MM.1S (cell line): ENCODE results near the gene CADPS.

ENCODE experiments used
- DNase-seq: peaks from one replicate; pipeline ENCODE4 v3.0.0-alpha.2; 2015
- H2AFZ ChIP-seq: fragments of 300-600 bp; sonication (generic); 2 replicates; pipeline ENCODE4 v1.6.0; 2016; ENCODE audit warnings: antibody characterized with exemption, low read length
- H3F3A ChIP-seq: fragments of 300-600 bp; sonication (generic); 2 replicates; pipeline ENCODE4 v1.6.1; 2016; ENCODE audit warnings: mild to moderate bottlenecking, antibody characterized with exemption, low read length, moderate library complexity, mixed read lengths; ENCODE audit not compliant: insufficient read depth
- H3K27ac ChIP-seq: fragments of 300-600 bp; sonication (generic); 2 replicates; pipeline ENCODE4 v1.5.1; 2016; ENCODE audit warnings: mild to moderate bottlenecking, low read length
- H3K27me3 ChIP-seq: fragments of 300-600 bp; sonication (generic); replicated peaks from 2 replicates; pipeline ENCODE4 v1.6.0; 2016; ENCODE audit warnings: low read length; ENCODE audit not compliant: insufficient read depth
- H3K36me3 ChIP-seq: fragments of 300-600 bp; sonication (generic); replicated peaks from 2 replicates; pipeline ENCODE4 v1.6.1; 2016; ENCODE audit warnings: mild to moderate bottlenecking, low read length, mixed read lengths; ENCODE audit not compliant: insufficient read depth
- H3K4me1 ChIP-seq: fragments of 300-600 bp; sonication (generic); 2 replicates; pipeline ENCODE4 v1.6.1; 2016; ENCODE audit warnings: low read length, mixed read lengths
- H3K4me2 ChIP-seq: fragments of 300-600 bp; sonication (generic); 2 replicates; pipeline ENCODE4 v1.6.0; 2016; ENCODE audit warnings: low read depth, low read length
- H3K4me3 ChIP-seq: fragments of 300-600 bp; sonication (generic); 2 replicates; pipeline ENCODE4 v1.5.1; 2016; ENCODE audit warnings: low read length, mixed read lengths
- H3K79me2 ChIP-seq: fragments of 300-600 bp; sonication (generic); 2 replicates; pipeline ENCODE4 v1.6.1; 2016; ENCODE audit warnings: mixed run types, low read length, mixed read lengths
- H3K9ac ChIP-seq: fragments of 300-600 bp; sonication (generic); 2 replicates; pipeline ENCODE4 v1.6.1; 2016; ENCODE audit warnings: low read length, mixed read lengths
- H3K9me2 ChIP-seq: fragments of 300-600 bp; sonication (generic); replicated peaks from 2 replicates; pipeline ENCODE4 v1.6.1; 2016; ENCODE audit warnings: mild to moderate bottlenecking, low read length, mixed read lengths; ENCODE audit not compliant: insufficient read depth
- H3K9me3 ChIP-seq: fragments of 300-600 bp; sonication (generic); replicated peaks from 2 replicates; pipeline ENCODE4 v1.6.1; 2016; ENCODE audit warnings: mild to moderate bottlenecking, low read length, mixed read lengths; ENCODE audit not compliant: insufficient read depth
- H4K20me1 ChIP-seq: fragments of 300-600 bp; sonication (generic); 2 replicates; pipeline ENCODE4 v1.6.1; 2016; ENCODE audit warnings: mild to moderate bottlenecking, low read length, moderate library complexity, mixed read lengths; ENCODE audit not compliant: insufficient read depth
- EZH2 ChIP-seq: fragments of 300-600 bp; sonication (generic); optimal IDR thresholded peaks from 2 replicates; pipeline ENCODE3; 2017; ENCODE audit warnings: low read depth, mild to moderate bottlenecking, antibody characterized with exemption, low read length, mixed read lengths
- EZH2phosphoT487 ChIP-seq: fragments of 300-600 bp; sonication (generic); IDR thresholded peaks from 2 replicates; pipeline ENCODE4 v1.6.1; 2018; ENCODE audit warnings: antibody characterized with exemption, low read length
- TF ChIP-seq, protein P1 (sequence below): fragments of 300-600 bp; sonication (generic); IDR thresholded peaks from 2 replicates; pipeline ENCODE4 v1.5.1; 2016; ENCODE audit warnings: antibody characterized with exemption, low read length, mixed read lengths

Gene CADPS

GRCh38 chr3:62553811-62554210, 321.4 kb downstream of the CADPS start:
- Histone ChIP-seq H3F3A (no peaks in the 10 kb centered on the region), H3K36me3 (no peaks in the 10 kb centered on the region), H3K79me2 (no peaks in the 10 kb centered on the region), H3K27me3 (no peaks in the 10 kb centered on the region), H2AFZ (no peak overlapping the region), H4K20me1 (no peaks in the 10 kb centered on the region), H3K9ac (no peak overlapping the region), H3K27ac (no peak overlapping the region), H3K4me1 (no peaks in the 10 kb centered on the region), H3K9me2 (no peaks in the 10 kb centered on the region), H3K4me2 (no peak overlapping the region), H3K9me3 (no peaks in the 10 kb centered on the region), H3K4me3 (no peak overlapping the region)
- no peak for DNase-seq
- TF ChIP-seq, protein P1, sequence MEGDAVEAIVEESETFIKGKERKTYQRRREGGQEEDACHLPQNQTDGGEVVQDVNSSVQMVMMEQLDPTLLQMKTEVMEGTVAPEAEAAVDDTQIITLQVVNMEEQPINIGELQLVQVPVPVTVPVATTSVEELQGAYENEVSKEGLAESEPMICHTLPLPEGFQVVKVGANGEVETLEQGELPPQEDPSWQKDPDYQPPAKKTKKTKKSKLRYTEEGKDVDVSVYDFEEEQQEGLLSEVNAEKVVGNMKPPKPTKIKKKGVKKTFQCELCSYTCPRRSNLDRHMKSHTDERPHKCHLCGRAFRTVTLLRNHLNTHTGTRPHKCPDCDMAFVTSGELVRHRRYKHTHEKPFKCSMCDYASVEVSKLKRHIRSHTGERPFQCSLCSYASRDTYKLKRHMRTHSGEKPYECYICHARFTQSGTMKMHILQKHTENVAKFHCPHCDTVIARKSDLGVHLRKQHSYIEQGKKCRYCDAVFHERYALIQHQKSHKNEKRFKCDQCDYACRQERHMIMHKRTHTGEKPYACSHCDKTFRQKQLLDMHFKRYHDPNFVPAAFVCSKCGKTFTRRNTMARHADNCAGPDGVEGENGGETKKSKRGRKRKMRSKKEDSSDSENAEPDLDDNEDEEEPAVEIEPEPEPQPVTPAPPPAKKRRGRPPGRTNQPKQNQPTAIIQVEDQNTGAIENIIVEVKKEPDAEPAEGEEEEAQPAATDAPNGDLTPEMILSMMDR, result no peak
- TF ChIP-seq EZH2 (no peak), EZH2phosphoT487 (no peak)

DNA sequence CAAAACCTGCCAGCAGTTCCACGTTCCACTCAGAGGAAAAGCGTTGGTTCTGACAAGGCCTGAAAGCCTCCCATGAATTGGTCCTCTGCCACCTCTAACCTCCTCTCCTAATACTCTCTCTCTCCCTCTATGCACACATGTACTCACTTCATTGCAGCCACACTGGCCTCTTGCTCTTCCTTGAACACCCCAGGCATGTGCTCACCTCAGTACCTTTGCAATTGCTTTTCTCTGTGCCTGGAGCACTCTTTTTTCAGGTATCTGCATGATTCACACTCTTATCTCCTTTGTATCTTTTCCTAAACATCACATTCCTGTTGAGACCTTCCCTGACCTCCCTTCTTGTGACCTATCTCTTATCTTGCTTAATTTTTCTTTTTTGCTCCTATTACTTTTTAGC, 323.7 kb downstream of the CADPS start:
- DNase-seq, result no peak
- Histone ChIP-seq H3K27me3 (no peaks in the 10 kb centered on the region), H2AFZ (no peak overlapping the region), H3F3A (no peaks in the 10 kb centered on the region), H3K4me2 (no peak overlapping the region), H3K9ac (no peak overlapping the region), H4K20me1 (no peaks in the 10 kb centered on the region), H3K4me1 (no peaks in the 10 kb centered on the region), H3K9me3 (no peaks in the 10 kb centered on the region), H3K27ac (no peak overlapping the region), H3K79me2 (no peaks in the 10 kb centered on the region), H3K9me2 (no peaks in the 10 kb centered on the region), H3K4me3 (no peak overlapping the region), H3K36me3 (no peaks in the 10 kb centered on the region)
- TF ChIP-seq EZH2, result no peak
- TF ChIP-seq, protein P1, result no peak
- TF ChIP-seq EZH2phosphoT487, result no peak

DNA sequence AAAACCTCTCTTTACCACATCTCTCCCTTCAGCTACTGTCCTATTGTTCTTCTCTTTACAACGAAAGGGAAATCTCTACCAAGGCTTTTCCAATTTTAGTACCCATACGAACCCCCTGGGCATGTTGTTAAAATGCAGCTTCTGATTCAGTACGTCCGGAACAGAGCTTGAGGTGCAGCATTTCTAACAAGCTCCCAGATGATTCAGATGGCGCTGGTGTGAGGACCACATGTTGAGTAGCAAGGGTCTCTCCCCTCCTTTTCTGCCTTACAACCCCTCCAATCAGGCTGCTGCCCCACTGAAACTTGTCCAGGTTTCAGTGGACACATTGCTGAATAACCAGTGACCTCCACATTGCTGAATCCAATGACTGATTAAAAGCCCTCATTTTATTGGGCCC, 324.8 kb downstream of the CADPS start:
- Histone ChIP-seq H3K9ac (no peak overlapping the region), H3K36me3 (no peaks in the 10 kb centered on the region), H4K20me1 (no peaks in the 10 kb centered on the region), H2AFZ (no peak overlapping the region), H3K4me1 (no peaks in the 10 kb centered on the region), H3K79me2 (no peaks in the 10 kb centered on the region), H3K27ac (no peak overlapping the region), H3K27me3 (no peaks in the 10 kb centered on the region), H3K4me3 (no peak overlapping the region), H3F3A (no peaks in the 10 kb centered on the region), H3K9me2 (no peaks in the 10 kb centered on the region), H3K9me3 (no peaks in the 10 kb centered on the region), H3K4me2 (no peak overlapping the region)
- DNase-seq, result no peak
- TF ChIP-seq, protein P1, result no peak
- TF ChIP-seq EZH2phosphoT487 (no peak), EZH2 (no peak)
